22Rv1 (cell line): ENCODE measurements around the gene TPM2.
"Not testable (repeated sequence)": the region's sequence is repeated elsewhere in the genome, so short reads cannot be mapped to it uniquely, and the experiment has no call there.

Experiments
- H3K27ac ChIP-seq: fragments of 450-650 bp; 2 replicates; pipeline ENCODE4 v1.5.1; 2017
- ZFX ChIP-seq: fragments of 450-650 bp; IDR thresholded peaks from 2 replicates; pipeline ENCODE4 v1.6.1; 2017; ENCODE audit warnings: antibody characterized with exemption, borderline replicate concordance
- TF ChIP-seq, protein P1 (sequence below): fragments of 450-650 bp; IDR thresholded peaks from 2 replicates; pipeline ENCODE4 v1.5.1; 2017; ENCODE audit warnings: mild to moderate bottlenecking

The TPM2 gene

DNA sequence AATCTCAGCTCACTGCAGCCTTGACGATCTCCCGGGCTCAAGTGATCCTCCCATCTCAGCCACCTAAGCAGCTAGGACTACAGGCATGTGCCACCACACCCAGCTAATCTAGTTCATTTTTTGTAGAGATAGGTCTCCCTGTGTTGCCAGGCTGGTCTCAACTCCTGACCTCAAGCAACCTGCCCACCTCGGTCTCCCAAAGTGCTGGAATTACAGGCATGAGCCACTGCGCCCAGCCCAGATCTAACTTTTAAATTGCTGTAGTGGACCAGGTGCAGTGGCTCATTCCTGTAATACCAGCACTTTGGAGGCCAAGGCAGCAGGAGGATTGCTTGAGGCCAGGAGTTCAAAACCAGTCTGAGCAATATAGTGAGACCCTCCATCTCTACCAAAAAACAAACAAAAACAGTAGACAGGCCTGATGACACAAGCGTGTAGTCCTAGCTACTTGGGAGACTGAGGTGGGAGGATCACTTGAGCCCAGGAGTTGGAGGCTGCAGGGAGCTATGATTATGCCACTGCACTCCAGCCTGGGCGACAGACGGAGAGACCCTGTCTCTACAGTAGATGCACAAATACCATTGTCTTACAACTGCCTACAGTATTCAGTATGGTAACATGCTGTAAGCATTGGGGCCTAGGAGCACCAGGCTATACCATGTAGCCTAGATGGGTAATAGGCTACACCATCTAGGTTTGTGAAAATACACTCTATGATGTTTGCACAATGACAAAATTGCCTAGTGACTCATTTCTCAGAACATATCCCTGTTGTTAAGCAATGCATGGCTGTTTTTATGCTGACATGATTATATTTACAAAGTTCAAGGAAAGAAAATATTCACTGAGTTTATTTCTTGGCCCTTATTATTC is 37.5 kb downstream of the TPM2 start:
- TF ChIP-seq, protein P1, sequence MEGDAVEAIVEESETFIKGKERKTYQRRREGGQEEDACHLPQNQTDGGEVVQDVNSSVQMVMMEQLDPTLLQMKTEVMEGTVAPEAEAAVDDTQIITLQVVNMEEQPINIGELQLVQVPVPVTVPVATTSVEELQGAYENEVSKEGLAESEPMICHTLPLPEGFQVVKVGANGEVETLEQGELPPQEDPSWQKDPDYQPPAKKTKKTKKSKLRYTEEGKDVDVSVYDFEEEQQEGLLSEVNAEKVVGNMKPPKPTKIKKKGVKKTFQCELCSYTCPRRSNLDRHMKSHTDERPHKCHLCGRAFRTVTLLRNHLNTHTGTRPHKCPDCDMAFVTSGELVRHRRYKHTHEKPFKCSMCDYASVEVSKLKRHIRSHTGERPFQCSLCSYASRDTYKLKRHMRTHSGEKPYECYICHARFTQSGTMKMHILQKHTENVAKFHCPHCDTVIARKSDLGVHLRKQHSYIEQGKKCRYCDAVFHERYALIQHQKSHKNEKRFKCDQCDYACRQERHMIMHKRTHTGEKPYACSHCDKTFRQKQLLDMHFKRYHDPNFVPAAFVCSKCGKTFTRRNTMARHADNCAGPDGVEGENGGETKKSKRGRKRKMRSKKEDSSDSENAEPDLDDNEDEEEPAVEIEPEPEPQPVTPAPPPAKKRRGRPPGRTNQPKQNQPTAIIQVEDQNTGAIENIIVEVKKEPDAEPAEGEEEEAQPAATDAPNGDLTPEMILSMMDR: no peak
- TF ChIP-seq ZFX: no peak

DNA sequence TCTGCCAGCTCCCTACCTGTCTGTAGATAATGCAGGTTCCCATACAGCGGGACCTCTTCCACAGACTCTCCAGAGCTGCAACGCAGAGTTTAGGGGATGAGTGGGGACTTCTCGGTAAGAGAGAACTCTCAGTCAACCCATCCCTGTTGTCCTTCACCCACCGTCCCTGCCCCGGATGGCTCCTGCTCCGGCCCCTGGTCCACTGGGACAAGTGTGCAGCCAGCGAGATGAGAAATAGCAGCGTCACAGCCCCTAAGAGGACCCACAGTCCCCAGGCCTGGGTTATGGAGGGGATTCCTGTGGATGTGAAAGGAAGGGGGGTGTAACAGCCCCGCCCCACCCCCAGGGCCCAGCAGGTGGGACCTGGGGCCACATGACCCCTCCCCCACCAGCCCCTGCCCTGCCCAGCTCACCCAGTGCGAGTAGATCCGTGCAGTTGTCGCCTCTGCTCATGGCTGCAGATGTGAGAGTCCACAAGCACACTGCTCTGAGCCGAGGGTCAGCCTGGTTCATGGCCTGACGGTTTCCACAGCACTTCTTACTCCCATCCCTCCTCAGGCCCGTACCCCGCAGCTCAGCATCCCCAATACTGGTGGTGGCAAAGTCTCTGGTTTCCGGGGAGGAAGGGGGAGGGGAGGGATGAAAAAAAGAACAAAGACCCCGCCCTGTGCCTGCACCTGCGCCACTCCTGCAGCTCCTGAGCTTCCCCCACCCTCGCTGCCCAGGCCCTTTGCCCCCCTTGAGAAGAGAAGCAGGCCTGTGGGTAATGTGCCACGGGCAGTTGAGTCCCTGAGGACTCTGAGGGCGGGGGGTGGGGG is 39.2 kb downstream of the TPM2 start, which contains the start of gene SIT1:
Gene SIT1, minus strand, starts transcription at position 591 of the 818 bp plus-strand sequence. Its CDS starts 78 bp downstream, at position 513.
- TF ChIP-seq, protein P1: no peak
- no peak for TF ChIP-seq ZFX
- no peak within 1 kb of the TSS for H3K27ac ChIP-seq

More for the DNA sequence above, 37.5 kb downstream of the TPM2 start:
- H3K27ac ChIP-seq: no peak overlapping the region

GRCh38 chr9:35649431-35650340 is 40.0 kb downstream of the TPM2 start:
- TF ChIP-seq, protein P1: no peak
- TF ChIP-seq ZFX: no peak
- no peak overlapping the region for H3K27ac ChIP-seq

- H3K27ac ChIP-seq: 0 out of 2 replicates have a peak overlapping the region, but pooled peaks have one; percentile 15
- TF ChIP-seq, protein P1: peak; percentile 96
- TF ChIP-seq ZFX: no peak
Observed at GRCh38 chr9:35646533-35647265, 43.0 kb downstream of the TPM2 start.

- TF ChIP-seq, protein P1: no peak
- no peak for TF ChIP-seq ZFX
- no peak overlapping the region for H3K27ac ChIP-seq
Observed at GRCh38 chr9:35646153-35646532, 43.6 kb downstream of the TPM2 start.

GRCh38 chr9:35645736-35646135 is 44.0 kb downstream of the TPM2 start:
- H3K27ac ChIP-seq: not testable (repeated sequence)

DNA sequence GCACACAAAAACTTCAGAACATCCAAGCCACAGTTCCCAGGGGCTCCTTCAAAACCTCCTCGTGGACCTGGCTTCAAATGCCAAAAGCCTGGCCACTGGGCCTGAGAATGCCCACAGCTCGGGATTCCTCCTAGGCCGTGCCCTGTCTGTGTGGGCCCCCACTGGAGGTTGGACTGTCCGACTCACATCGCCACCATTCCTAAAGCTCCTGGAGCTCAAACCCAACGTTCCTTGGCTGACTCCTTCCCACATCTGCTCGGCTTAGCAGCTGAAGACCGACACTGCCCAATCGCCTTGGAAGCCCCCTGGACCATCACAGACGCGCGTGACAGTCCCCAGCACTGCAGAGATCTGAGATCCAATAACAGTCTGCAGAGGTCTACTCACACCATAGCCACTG is 46.7 kb downstream of the TPM2 start:
- no peak overlapping the region for H3K27ac ChIP-seq

GRCh38 chr9:35641478-35641877 is 48.2 kb downstream of the TPM2 start:
- H3K27ac ChIP-seq: not testable (repeated sequence)

More for the DNA sequence above, 46.7 kb downstream of the TPM2 start:
- TF ChIP-seq ZFX: no peak
- TF ChIP-seq, protein P1: no peak

DNA sequence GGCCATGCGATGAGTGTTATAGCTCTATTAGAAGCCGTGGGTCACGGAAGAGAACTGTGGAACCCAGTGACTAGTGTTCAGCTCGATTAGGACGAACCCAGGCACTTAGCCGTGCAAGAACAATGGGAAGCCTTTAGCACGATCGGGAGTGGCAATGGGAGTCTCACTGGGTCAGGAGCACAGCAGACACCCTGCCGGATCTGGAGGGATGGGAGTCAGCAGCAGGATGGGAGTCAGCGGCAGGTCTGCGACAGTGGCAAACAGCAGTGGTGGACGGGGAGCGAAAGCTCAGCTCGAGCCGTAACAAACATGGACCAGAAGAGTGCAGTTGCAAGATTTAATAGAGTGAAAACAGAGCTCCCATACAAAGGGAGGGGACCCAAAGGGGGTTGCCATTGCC is 49.3 kb downstream of the TPM2 start:
- H3K27ac ChIP-seq: not testable (repeated sequence)
